B cell (primary cell): ENCODE results near the gene ZNF747.

Experiments
- CTCF ChIP-seq: fragments of 200-600 bp; IDR thresholded peaks from one replicate; pipeline ENCODE4 v1.8.0; 2022; ENCODE audit warnings: antibody characterized with exemption, mild to moderate bottlenecking
- EZH2 ChIP-seq: IDR thresholded peaks from 2 replicates; pipeline ENCODE4 v1.6.1; 2012; ENCODE audit warnings: borderline replicate concordance, low read depth, mild to moderate bottlenecking, moderate library complexity, low read length; ENCODE audit not compliant: insufficient read depth, poor library complexity, severe bottlenecking

GRCh38 chr16:30523768-30524574 lies 10.7 kb downstream of the ZNF747 start:
- TF ChIP-seq CTCF (no peak), EZH2 (no peak)
